Esophagus squamous epithelium (tissue), 5 donors: ENCODE results near the gene FBXO5. TPM values are rescaled to one million over a fixed set of nuclear protein-coding genes. Genes with fewer than 3 reads are reported as not detected.
"Not testable (repeated sequence)": the region's sequence is repeated elsewhere in the genome, so short reads cannot be mapped to it uniquely, and the experiment has no call there.

ENCODE experiments used
- DNase-seq: peaks from one replicate; lab custom pipeline; 2025; lab: John Stamatoyannopoulos, UW
- H3K27ac ChIP-seq, 4 donors: fragments of 200-600 bp; sonication (generic); one replicate each; pipeline ENCODE4 v1.5.1; 2016 to 2019; ENCODE audit warnings: mild to moderate bottlenecking in 1 of 4
- H3K27me3 ChIP-seq, 4 donors: fragments of 200-600 bp; sonication (generic); 1 replicate in 3 of 4; 2 replicates in 1 of 4; pipeline versions ENCODE4 v1.5.1 to v1.6.0; 2017 to 2021; ENCODE audit warnings: antibody characterized with exemption in 1 of 4
- H3K36me3 ChIP-seq, 3 donors: fragments of 200-600 bp; sonication (generic); one replicate each; pipeline ENCODE4 v1.5.1; 2016 to 2019
- H3K4me1 ChIP-seq, 3 donors: fragments of 200-600 bp; sonication (generic); one replicate each; pipeline ENCODE4 v1.5.1; 2017 to 2019
- H3K4me3 ChIP-seq, 4 donors: fragments of 200-600 bp; sonication (generic); 1 replicate in 3 of 4; 2 replicates in 1 of 4; pipeline ENCODE4 v1.5.1; 2016 to 2019; ENCODE audit warnings: mild to moderate bottlenecking in 2 of 4, moderate library complexity in 1 of 4
- H3K9me3 ChIP-seq, 3 donors: fragments of 200-600 bp; sonication (generic); one replicate each; pipeline ENCODE4 v1.5.1; 2016 to 2019
- CTCF ChIP-seq, 6 experiments: fragments of 450-650 bp in 4 of 6; fragments of 200-600 bp in 2 of 6; sonication (generic) in 2 of 6; IDR thresholded peaks; one replicate each; pipeline ENCODE4 v1.5.1; 2016 to 2019; ENCODE audit warnings: antibody characterized with exemption in 6 of 6, mild to moderate bottlenecking in 4 of 6, moderate library complexity in 4 of 6
- POLR2A ChIP-seq, 4 donors: fragments of 450-650 bp; IDR thresholded peaks; one replicate each; pipeline ENCODE4 v1.6.1; 2017; ENCODE audit warnings: antibody characterized with exemption in 4 of 4, mild to moderate bottlenecking in 4 of 4, moderate library complexity in 3 of 4
- WGBS, 2 donors: methylation state at CpG; one replicate each; pipeline ENCODE4 v1.1.5; 2018; 5-methylcytosine and 5-hydroxymethylcytosine counted together
- intact Hi-C: fragments of 100-400 bp; cut with DNase I; formaldehyde crosslinking; loops from one replicate; pipeline ENCODE4 v1.15.0; 2022
- total RNA-seq, 4 donors: library from RNA; depleted of rRNA; stranded (reverse); fragments of >200 nt; gene quantifications; one replicate each; pipeline ENCODE4 v1.1.0, GENCODE V29; 2016
- donor health status: DM: yes; HTN: yes; CAD: no.

Gene FBXO5
- total RNA-seq, 4 donors from 2014 or later: 2.7 to 9.4 (median 7.3) TPM

GRCh38 chr6:152993847-152994246, 11.0 kb upstream of the FBXO5 start:
- H3K27me3 ChIP-seq: no peaks in the 10 kb centered on the region
- TF ChIP-seq CTCF (IDR thresholded peaks at IDR 0.05) (no peak), POLR2A (IDR thresholded peaks at IDR 0.05) (no peak)
- H3K9me3 ChIP-seq: no peaks in the 10 kb centered on the region
- peaks cover 4 to 91% (median 9%) of the 10 kb centered on the region in 3 donors for H3K36me3 ChIP-seq
- H3K27ac ChIP-seq: no peak overlapping the region
- intact Hi-C loops: no loop called here
- DNase-seq: no peak
- H3K4me1 ChIP-seq: peaks cover 0 to 7% (median 0%) of the 10 kb centered on the region in 3 donors
- H3K4me3 ChIP-seq: no peak overlapping the region

- Histone ChIP-seq H3K4me1 (peaks cover 0 to 3% (median 0%) of the 10 kb centered on the region in 3 donors), H3K4me3 (no peak overlapping the region), H3K27ac (no peak overlapping the region), H3K9me3 (no peaks in the 10 kb centered on the region), H3K36me3 (peaks cover 4 to 90% (median 9%) of the 10 kb centered on the region in 3 donors), H3K27me3 (no peaks in the 10 kb centered on the region)
- no peak for TF ChIP-seq POLR2A (IDR thresholded peaks at IDR 0.05)
- no peak for TF ChIP-seq CTCF (IDR thresholded peaks at IDR 0.05)
- DNase-seq: no peak
- intact Hi-C loops: no loop called here
These were observed 10.6 kb upstream of the FBXO5 start for GRCh38 chr6:152993431-152993830.

- Histone ChIP-seq H3K9me3 (no peaks in the 10 kb centered on the region), H3K27ac (no peak overlapping the region), H3K4me3 (no peak overlapping the region), H3K36me3 (peaks cover 0 to 27% (median 0%) of the 10 kb centered on the region in 3 donors), H3K27me3 (no peaks in the 10 kb centered on the region), H3K4me1 (peaks cover 14 to 30% (median 17%) of the 10 kb centered on the region in 3 donors)
- intact Hi-C loops: no loop called here
- 83 to 93% methylated on average over 2 of the region's 2 CpGs for WGBS, 2 donors
- no peak for TF ChIP-seq CTCF (IDR thresholded peaks at IDR 0.05)
- TF ChIP-seq POLR2A (IDR thresholded peaks at IDR 0.05): no peak
- DNase-seq: no peak
These were observed 4.1 kb upstream of the FBXO5 start for GRCh38 chr6:152986978-152987377.

- WGBS, 2 donors: 76 to 89% methylated on average over 11 of the region's 11 CpGs
- H3K4me3 ChIP-seq, H3K9me3 ChIP-seq, H3K36me3 ChIP-seq, intact Hi-C loops, DNase-seq, H3K27me3 ChIP-seq: not testable (repeated sequence)
- Histone ChIP-seq H3K4me1 (peaks cover 18 to 47% (median 19%) of the 10 kb centered on the region in 3 donors), H3K27ac (peak overlapping the region in 1 of 4 donors; percentile 94)
These were observed 2.5 kb upstream of the FBXO5 start for GRCh38 chr6:152985300-152985699.

- no peak for TF ChIP-seq POLR2A (IDR thresholded peaks at IDR 0.05)
- TF ChIP-seq CTCF (IDR thresholded peaks at IDR 0.05): no peak
- DNase-seq: no peak
- H3K9me3 ChIP-seq: no peaks in the 10 kb centered on the region
- intact Hi-C loops: no loop called here
- H3K27ac ChIP-seq: peak overlapping the region; percentile 79 to 96 (median 95)
- H3K4me3 ChIP-seq: peak overlapping the region in 3 of 4 donors; percentile 69 to 86 (median 80)
- peaks cover 18 to 48% (median 19%) of the 10 kb centered on the region in 3 donors for H3K4me1 ChIP-seq
- 5 to 7% methylated on average over 7 of the region's 7 CpGs for WGBS, 2 donors
- H3K36me3 ChIP-seq: peaks cover 0 to 2% (median 0%) of the 10 kb centered on the region in 3 donors
- no peaks in the 10 kb centered on the region for H3K27me3 ChIP-seq
These were observed 1.7 kb upstream of the FBXO5 start for GRCh38 chr6:152984513-152984872.
